ENCODE measurements around the gene SUSD4.
"Not testable (repeated sequence)": the region's sequence is repeated elsewhere in the genome, so short reads cannot be mapped to it uniquely, and the experiment has no call there.

SUSD4 gene

GRCh38 chr1:223363856-223364684 is at the start of gene SUSD4:
SUSD4 (minus strand) TSS chr1:223364176; CDS start chr1:223363425, 751 bp downstream.
- DNase-seq (ENCODE audit: low read depth, low spot score) = peak; percentile 28

GRCh38 chr1:223413216-223413615 is 49.2 kb upstream of the SUSD4 start:
- no peak for DNase-seq (ENCODE audit: low read depth, low spot score)

- no peak for DNase-seq (ENCODE audit: low read depth, low spot score)
Measured at GRCh38 chr1:223411710-223412109, 47.7 kb upstream of the SUSD4 start.

GRCh38 chr1:223411309-223411708 is 47.3 kb upstream of the SUSD4 start:
- no peak for DNase-seq (ENCODE audit: low read depth, low spot score)

GRCh38 chr1:223410036-223410435 is 46.1 kb upstream of the SUSD4 start:
- DNase-seq (ENCODE audit: low read depth, low spot score) = no peak

GRCh38 chr1:223405507-223405906 is 41.5 kb upstream of the SUSD4 start:
- DNase-seq (ENCODE audit: low read depth, low spot score) = no peak

- DNase-seq (ENCODE audit: low read depth, low spot score) = no peak
Measured at GRCh38 chr1:223403184-223403815, 39.3 kb upstream of the SUSD4 start.

GRCh38 chr1:223402790-223403142 is 38.8 kb upstream of the SUSD4 start:
- no peak for DNase-seq (ENCODE audit: low read depth, low spot score)

GRCh38 chr1:223401873-223402789 is 38.2 kb upstream of the SUSD4 start:
- DNase-seq (ENCODE audit: low read depth, low spot score) = no peak

GRCh38 chr1:223399393-223399792 is 35.4 kb upstream of the SUSD4 start:
- not testable (repeated sequence) for DNase-seq (ENCODE audit: low read depth, low spot score)

GRCh38 chr1:223394706-223395105 is 30.7 kb upstream of the SUSD4 start:
- no peak for DNase-seq (ENCODE audit: low read depth, low spot score)

GRCh38 chr1:223394242-223394641 is 30.3 kb upstream of the SUSD4 start:
- no peak for DNase-seq (ENCODE audit: low read depth, low spot score)

GRCh38 chr1:223393275-223394214 is 29.6 kb upstream of the SUSD4 start, which contains the start of gene CCDC185:
CCDC185 (plus strand) TSS chr1:223393415; CDS start chr1:223393476, 61 bp downstream.
- no peak for DNase-seq (ENCODE audit: low read depth, low spot score)

- no peak for DNase-seq (ENCODE audit: low read depth, low spot score)
Measured at GRCh38 chr1:223390618-223391017, 26.6 kb upstream of the SUSD4 start.

GRCh38 chr1:223386013-223386412 is 22.0 kb upstream of the SUSD4 start:
- DNase-seq (ENCODE audit: low read depth, low spot score) = no peak

- no peak for DNase-seq (ENCODE audit: low read depth, low spot score)
Measured at GRCh38 chr1:223378754-223379153, 14.8 kb upstream of the SUSD4 start.

GRCh38 chr1:223374064-223374610 is 10.2 kb upstream of the SUSD4 start:
- DNase-seq (ENCODE audit: low read depth, low spot score) = no peak

GRCh38 chr1:223364685-223365382 is 858 bp upstream of the SUSD4 start:
- no peak for DNase-seq (ENCODE audit: low read depth, low spot score)

- DNase-seq (ENCODE audit: low read depth, low spot score) = no peak
Measured at GRCh38 chr1:223363057-223363855, 720 bp downstream of the SUSD4 start.

Measured in activated CD4-positive, CD25-positive, alpha-beta regulatory T cell treated with anti-CD3 and anti-CD28 coated beads, Interleukin-2, amount 50 U/mL, for 16 hours (primary cell).